Endometrial microvascular endothelial cells (primary cell): Measurements from ENCODE around the gene FBP2. TPM values are rescaled to one million over a fixed set of nuclear protein-coding genes. Genes with fewer than 3 reads are reported as not detected.

Experiments
- in situ Hi-C: cut with HindIII; loops from 2 replicates; pipeline ENCODE4 v1.10.0; 2017; ENCODE audit warnings: low sequenced_read_pairs, low pct_unique_long_range_greater_than_20kb; ENCODE audit errors: inconsistent ontology term
- total RNA-seq: library from RNA; depleted of rRNA; stranded (reverse); fragments of >200 nt; gene quantifications from one replicate; pipeline ENCODE4 v1.2.3, GENCODE V29; 2015; ENCODE audit errors: inconsistent ontology term

Gene FBP2
- total RNA-seq, 1 donor from 2014 or later, result not detected

GRCh38 chr9:94526271-94526670 lies 67.4 kb downstream of the FBP2 start:
- in situ Hi-C loops, result no loop called here

- in situ Hi-C loops, result no loop called here
Measured at GRCh38 chr9:94525396-94526035, 68.1 kb downstream of the FBP2 start.

GRCh38 chr9:94517254-94517653 lies 76.4 kb downstream of the FBP2 start:
- in situ Hi-C loops, result no loop called here

GRCh38 chr9:94514722-94515121 lies 78.9 kb downstream of the FBP2 start:
- in situ Hi-C loops, result no loop called here

- in situ Hi-C loops, result no loop called here
Measured at GRCh38 chr9:94511955-94512265, 81.7 kb downstream of the FBP2 start.

GRCh38 chr9:94511134-94511954 lies 82.3 kb downstream of the FBP2 start:
- in situ Hi-C loops, result no loop called here

Other genes starting within 250 kb of the FBP2 start
- not detected for gene PCAT7, start 38.7 kb downstream of the FBP2 start, total RNA-seq
- gene FBP1, start 45.7 kb upstream of the FBP2 start, total RNA-seq, result 12.4 TPM
- gene AOPEP, start 132.9 kb upstream of the FBP2 start, total RNA-seq, result 48.9 TPM